Inferior parietal cortex (tissue), 1 donor: ENCODE results near the gene ASCL5.

Experiments used
- DNase-seq: peaks from one replicate; pipeline ENCODE4 v3.0.0-alpha.2; 2016; ENCODE audit errors: extremely low spot score

The ASCL5 gene

DNA sequence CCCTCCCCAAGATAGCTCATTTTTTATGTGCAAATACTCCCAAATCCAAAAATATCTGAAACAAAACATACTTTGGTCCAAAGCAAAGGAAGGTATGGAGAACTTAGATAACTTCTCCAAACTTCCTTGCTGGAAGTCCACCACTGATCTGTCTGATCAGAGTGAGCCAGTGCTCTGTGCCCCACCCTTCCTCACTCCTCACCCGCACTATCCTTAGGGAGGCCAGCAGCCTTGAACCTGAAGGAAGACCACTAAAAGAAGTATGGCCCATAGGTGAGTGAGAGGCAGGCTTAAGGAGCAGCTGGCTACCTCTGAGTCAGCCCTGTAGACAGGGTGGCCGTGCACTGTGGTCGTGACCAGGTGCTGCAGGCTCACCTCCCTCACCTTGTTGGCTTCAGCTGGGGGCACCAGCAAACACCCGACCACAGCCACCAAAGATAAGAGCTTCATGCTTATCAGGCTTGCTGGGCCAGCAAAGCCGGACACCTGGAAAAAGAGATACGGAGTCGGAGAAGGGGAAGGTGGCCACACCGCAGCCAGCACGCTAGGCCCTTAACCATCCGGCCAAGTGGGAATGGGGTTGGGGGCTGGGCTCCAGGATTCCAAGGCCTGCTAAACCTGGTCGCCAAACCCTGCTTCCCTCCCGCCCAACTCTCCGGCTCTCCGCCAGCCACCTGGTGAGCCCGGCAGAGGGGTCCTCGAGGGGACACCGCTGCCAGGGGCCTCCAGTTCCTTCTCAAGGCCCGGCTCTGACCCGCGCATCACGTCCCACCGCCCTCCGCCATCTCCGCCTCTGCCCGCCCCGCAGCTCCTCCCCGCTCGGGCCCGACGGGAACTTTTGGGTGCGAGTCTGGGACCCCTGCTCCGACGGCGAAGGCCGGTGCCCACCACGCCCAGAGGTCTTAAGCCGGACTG lies 26.7 kb upstream of the ASCL5 start:
- no peak for DNase-seq

DNA sequence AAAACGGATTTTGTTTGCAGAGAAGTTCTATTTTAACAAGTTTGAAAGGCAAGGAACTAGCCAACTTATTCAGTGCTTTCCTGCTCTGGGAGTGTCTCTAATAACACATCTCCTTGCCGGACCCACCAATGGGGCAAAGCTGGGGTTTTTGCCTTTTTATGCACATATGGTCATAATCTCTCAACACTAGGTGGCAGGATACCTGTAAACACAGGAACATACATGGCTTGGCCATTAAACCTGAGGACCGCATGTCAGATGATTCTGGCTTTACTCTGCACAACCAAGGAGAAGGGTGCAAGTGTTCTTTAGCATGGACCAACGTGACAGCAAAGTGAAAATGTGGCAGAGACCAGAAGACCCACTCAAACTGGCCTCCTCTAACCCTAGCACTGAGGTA lies 22.4 kb upstream of the ASCL5 start:
- no peak for DNase-seq

DNA sequence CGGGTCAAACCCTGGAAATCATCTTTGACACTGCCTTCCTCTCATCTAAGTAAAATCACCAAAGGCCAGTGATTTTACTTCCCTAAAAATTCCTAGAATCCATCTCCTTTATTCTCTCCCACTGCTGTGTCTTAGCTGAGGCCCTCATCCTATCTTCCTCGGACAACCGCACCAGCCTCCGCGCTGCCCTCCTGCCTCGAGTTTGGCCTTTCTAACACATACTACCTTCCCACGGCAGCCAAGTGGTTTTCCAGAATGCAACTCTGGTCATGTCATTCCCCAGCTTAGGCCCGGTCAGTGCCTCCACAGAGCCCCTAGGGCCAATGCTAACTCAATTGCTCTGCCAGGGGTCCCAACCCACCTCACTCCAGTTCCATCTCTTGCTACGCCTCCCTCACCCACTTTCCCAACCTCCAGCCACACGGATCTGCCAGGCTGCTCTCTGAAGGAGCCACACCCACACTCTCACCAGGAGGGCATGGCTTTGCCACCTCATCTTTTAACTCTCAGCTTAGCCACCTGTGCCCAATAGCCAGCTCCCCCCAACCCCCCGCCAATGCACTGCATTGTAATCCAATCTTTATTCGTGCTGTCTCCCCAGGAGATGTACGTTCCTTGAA lies 20.5 kb upstream of the ASCL5 start:
- no peak for DNase-seq

DNA sequence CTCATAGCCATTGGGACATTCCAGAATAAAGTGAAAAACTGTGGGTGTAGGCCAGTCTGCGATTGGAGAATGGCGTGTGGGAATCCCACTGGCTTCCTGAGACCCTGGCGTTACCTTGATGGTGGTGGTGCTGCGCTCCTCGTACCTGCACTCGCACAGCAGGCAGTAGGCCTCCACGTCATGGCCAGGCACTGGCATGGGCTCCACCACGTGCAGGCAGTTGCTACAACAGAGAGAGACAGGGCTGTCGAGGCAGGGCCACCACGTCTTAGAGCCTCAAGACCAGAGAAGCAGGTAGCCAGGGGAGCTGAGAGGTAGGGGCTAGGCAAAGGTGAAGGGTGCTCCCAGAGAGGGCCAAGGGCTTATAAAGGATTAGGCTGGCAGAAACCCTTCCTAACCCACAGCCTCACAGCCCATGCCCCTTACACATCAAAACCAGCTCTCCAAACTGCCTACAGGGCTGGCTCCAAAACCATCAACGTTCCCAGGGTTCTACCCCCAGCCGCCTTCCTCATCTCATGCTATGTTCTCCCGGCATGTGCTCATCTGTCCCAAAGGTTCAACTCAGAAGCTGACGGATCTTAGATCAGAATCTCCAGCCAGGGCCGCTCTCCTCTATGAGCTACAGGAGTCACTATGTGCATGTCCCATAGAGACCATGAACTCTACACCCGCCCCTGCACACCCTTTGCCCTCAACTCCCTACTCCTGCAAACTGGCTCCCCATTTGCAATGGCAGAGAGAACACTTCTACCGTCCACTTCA lies 19.8 kb upstream of the ASCL5 start:
- no peak for DNase-seq

DNA sequence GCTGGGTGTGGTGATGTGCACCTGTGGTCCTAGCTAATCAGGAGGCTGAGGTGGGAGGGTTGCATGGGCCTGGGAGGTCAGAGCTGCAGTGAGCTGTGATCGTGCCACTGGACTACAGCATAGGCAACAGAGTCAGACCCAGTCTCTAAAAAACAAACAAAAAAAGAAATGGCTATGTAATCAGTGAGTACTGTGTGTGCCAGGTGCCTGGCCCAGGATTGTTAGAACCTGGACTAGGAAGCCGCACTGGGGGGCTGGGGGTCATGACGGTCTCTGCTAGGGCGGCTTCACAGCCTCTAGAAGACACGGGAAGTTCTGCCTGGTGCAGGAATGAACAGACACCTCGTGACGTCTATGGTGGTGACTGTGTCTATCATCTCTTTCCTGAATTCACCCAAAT lies 18.8 kb upstream of the ASCL5 start:
- DNase-seq: no peak

DNA sequence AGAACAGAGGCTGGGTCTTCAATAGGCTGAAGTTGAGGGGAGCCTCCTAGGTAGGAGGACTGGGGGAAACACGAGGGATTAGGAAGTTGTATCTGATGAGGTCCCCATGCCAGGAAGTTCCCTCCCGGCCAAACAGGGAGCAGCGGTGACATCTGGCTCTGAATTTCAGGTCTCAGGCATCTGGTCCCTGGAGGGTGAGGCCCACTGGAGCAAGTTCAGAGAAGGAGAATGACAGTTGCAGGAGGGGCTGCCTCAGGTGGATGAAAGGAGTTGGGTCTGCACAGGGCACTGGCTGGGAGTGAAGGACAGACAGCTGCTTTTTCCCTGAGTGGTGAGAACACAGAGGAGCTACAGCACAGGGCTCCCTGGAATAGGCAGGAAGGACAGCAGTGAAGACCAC lies 18.1 kb upstream of the ASCL5 start:
- no peak for DNase-seq

DNA sequence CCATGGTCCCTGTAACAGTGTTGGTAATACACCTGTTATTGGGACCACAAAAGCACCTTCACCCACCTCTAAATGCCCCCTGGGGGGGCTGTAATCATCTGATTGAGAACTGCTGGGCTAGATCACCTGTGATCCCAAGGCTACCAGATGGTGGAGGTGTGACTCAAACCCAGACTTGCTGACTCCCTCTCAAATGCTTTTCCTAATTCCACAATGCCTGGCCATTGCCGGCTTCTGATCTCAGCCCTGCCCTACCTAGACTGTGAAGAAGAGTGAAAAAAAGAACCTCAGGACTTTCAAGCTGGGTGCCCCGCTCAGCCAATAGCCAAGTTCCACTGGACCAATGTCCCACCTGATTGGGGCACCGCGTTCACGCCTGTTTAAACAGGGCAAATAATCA lies 17.7 kb upstream of the ASCL5 start:
- DNase-seq: no peak

DNA sequence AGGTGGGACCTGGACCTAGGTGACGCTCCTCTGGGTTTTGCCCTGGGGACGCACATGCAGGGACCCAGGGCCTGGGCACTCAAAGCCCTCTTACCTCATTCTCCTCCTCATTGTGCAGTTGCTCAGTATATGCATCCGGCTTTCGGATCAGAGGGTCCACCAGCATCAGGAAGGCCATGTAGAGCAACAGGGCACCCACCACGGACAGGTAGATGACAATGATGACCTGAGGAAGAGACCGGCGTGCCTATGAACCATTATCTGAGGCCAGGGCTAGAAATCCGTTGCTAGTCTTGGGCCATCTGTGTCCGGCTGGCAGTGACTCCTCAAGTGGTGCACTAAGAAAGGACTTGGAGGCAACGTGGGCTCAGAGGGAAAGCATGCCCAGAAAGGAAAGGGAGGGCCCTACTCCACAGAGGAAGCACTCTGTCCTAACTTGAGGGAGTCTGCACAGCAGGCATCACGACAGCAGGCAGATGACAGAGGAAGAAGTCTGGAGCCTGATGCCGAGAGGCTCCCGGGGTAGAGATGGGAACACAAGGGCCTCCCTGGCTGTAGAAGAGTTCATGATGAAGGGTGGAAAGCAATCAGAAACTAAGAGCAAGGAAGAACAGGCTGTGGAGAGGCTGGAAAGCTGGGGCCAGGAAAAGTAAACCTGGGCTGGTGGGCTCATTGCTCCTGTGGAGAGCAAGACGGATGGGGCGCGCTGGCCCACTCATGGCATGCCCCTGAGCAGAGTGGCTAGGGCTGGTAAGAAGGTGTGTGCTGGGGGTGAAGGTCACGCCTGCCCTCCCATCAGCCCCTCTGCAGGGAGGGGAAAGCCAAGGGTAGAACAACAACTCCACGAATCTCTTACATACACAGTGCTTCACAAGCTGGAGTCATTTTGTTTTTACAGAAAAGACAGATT lies 17.0 kb upstream of the ASCL5 start:
- peak; percentile 9 for DNase-seq

DNA sequence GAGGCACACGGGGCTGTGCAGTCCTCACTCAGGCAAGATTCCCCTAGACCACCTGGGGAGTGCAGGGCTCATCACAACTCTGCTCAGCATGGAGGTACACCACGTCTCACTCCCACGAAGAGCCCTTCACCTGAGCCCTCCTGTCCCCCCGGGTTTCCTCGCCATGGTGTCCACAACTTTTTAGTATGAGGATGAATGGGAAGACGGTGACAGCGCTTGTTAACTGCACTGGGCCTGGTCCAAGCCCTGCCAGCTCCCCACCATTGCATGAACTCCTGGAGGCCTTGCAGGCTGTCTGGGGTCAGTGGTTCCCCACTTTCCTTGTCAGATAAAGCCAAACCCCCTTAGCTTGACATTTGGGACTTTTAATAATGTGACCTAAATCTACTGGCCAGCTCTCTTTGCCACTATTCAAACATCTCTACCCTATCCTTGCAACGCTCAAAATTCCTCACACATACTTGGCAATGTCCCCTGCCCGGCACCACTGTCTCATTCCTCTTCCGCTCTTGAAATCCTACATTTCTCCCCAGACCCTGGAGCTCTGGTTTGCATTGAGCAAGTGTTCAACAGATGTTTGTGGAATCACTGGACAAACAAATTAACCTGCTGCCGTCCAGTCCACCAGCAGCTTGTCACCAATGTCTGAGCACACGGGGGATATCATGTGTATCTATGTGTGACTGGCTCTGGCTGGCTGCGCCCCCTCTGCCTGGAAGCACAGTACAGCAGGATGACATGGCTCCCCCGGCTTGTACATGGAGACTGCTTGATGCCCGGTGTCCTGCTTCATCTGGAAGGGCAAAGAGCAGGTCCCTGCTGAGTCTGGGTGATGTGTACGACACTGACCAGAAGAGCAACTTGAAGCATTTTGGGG lies 16.1 kb upstream of the ASCL5 start:
- DNase-seq: no peak

DNA sequence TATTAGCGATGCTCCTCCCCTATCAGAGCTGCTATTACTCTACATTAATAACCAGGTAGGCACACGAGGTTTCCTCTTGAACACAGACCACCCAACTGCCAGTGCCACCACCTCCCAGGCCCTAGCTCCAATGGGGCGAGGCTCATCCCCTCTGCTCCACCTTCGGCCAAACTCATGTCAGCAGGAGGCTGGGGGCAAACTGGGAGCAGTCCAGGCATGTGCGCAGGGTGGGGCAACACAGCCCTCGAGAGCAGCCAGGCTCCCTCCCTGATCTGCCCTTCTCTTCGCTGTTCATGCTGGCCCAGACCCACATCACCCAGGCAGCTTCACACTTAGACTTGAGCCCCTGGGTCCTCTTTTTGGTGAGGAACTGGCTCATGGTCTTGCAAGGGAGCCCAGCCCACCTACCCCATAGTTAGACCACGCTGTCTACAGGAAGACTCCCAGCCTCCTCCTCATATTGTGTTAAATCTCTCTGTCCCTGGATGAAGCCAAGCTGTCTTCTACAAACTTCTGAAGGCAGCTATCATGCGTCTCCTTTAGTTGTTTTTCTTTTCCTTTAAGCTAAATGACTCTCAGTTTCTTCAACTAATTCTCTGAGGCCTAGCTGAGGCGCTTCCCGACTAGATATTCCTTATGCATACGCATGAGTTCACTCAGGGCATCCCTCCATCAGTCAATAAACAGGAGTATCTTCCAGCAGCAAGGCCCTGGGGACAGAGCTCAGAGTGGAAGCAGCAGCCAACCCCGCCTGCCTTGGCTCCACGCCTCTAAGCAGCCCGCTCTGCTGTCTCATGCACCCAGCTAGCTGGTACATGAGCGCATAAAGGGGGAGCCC lies 15.2 kb upstream of the ASCL5 start:
- DNase-seq: no peak

DNA sequence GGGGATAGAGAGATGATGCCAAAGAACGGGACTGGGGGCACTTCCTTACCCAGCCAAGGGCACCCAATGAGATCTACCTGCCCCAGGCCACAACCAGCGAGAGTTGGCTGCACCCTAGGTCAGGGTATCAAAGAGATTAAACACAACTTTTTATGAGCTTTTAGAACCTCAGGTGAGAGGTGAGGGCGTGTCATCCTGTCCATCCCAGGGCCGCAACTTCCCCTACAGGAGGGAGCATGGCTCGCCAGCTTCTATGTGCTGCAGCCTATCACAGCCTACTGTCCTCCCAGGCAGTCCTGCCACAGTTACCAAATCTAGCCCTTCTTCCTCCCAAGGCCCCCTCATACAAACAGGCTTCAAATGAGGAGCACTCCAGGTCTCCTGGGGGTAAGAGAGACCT lies 14.4 kb upstream of the ASCL5 start:
- DNase-seq: no peak

DNA sequence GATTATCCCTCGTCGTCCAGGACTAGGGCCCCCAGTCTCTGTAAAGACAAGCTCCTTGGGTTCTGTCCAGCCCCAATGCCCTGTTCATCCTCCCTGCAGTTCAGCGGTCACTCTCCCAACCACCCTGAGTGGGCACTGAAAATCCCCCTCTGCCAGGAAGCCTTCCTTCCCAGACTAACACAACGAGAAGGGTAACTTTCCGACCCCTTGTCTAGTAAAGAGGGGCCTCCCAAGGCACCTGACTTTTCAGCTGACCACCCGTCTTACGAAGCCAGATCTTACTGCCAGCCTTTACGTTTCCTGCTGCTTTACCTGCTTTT lies 13.9 kb upstream of the ASCL5 start:
- DNase-seq: no peak

DNA sequence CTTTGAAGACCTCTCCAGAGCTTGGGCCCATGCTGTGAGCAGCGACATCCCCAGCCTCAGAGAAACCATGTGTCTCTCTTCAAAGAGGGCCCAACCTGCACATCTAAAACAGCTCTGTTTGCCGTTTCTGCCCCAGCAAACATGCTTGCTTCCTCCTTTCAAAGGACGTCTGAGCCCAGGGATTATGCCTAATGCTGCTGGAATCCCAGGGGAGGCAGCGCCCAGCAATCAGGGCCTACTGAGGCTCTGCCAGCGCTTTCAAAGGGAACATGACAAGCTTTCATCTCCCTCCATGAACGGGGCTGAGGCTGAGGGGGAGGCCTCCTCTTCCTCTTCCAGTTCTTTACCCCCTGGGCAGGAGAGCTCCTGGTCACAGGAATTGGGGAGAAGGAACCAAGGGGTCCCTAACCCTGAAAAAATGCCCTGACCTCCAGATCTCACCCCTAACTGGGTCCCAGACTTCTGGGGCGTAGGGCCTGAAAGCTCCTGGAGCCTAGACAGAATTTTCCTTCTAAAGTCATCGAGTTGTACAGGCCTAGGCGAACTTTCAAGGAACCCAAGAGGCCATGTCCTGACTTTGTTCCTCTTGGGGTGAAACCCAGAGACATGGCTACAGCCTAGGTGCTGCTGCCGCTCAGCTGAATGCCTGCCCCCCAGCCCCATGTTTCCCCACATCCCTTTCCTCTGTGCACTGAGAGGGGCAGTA lies 13.4 kb upstream of the ASCL5 start:
- no peak for DNase-seq

DNA sequence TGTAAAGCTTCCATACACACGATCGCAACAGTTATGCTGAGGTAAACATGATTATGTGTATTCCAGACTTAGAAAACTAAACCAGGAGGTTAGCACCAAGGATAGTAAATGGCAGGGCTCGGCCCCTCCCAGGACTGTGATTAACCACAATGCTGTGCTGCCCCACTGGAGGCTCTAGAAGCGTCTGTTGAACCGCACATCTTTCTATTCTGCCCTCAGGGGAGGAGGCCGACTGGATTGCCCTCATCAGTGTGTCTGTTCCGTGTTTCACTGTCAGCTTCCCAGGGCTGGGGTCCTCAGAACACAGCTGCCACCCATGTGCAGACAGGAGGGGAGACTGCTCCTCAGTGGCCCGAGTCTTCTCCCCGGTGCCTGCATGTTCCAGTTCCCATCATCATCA lies 12.8 kb upstream of the ASCL5 start:
- no peak for DNase-seq

DNA sequence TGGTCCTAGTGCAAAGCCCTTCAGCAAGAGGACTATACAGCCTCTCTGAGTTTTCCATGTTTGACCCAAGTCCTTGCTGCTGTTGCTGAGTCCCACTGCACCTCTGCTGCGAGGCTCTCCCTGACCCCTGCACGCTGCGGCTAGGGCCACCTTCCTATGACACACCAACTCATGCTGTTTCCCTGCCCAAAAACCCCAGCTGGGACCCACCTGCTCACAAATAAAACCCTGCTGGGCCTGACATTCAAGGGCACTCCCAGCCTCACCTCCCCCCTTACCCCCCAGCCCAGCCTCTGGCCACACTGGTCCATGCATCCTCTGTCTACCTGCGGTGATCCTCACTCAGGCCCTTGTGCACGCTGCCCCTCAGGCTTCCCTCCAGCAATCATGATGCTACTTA lies 12.3 kb upstream of the ASCL5 start:
- DNase-seq: no peak

DNA sequence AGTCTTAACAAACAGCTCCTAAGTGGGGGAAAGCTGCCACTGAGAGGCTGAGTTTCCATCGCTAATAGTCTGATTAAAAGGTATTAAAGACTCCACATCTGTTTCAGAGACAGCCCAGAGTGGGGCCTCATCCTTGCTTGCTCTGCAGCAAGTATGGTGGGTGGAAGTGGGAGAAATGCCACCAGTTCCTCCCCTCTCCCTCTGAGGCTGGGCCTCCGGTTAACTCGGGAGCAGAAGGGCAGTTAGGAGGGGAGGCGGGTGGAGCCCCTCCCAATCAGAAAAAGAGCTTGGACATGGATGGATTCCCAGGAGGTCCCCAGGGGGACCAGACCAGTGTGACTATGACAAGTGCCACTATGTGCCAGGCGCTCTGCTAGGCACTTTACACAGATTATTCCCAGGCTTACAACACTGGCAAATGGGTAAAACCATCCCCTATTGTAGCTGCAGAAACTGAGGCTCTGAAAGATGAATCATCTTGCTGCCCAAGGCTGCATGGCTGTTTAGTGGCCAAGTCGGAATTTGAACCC lies 11.4 kb upstream of the ASCL5 start:
- no peak for DNase-seq

DNA sequence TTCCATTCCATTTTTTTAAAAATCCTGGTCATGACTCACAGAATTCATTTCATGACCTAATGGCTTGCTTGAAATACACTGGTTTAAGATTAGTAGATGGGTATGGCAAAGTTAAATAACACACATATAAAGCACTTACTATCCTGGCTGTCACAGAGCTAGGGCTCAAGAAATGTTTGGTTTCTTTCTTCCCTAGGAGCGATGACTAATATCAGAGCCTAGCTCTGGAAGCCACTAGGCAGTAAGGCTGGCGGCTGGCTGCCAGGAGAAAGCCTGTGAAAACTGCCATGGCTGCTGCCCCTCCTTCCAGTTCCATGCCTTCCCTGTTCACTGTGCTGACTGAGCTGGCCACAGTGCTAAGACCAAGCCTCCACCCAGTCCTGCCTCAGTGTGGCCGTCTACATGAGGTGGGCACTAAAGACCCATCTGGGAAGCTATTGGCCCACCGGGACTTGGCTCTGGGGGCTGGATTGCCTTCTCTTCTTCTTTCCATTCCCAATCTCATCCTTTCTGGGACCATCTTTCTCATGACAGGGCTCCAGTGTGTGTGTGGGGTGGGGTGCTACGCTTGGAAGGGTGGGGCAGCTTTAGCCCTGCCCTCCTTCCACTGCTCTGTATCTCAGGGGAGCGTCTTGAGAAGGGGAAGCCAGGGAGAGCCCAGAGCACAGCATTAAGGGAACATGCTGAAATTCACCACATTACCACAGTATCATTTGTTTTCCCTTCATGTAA lies 10.8 kb upstream of the ASCL5 start:
- DNase-seq: peak; percentile 53

DNA sequence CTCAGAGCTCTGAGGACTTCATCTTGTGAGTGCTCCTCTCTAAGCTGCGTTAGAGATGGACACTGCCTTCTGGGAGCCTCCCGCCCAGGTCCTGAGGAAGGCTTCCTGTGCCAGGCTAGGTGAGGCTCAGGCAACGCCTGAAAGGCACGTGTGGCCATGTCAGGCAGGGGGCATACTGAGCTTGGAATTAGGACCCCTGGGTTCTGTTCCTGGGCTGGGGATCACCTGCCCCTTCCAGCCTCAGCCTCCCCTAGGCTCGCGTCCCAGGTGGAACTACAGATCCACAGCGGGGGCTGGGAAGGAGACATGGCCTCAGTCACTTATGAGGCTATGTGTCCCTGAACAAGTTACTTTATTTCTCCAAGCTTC lies 10.0 kb upstream of the ASCL5 start:
- DNase-seq: no peak
